ENCODE data around the gene HMGB2. TPM values are rescaled to one million over a fixed set of nuclear protein-coding genes. Genes with fewer than 3 reads are reported as not detected.

Gene HMGB2
- total and polyA plus RNA-seq, 2 donors (not counting 3 experiments of a cell fraction or from before 2014, with no cell fraction given) = 45.9 to 233 TPM

GRCh38 chr4:173291899-173292298, 42.3 kb downstream of the HMGB2 start:
- H3K4me2 ChIP-seq (ENCODE audit: insufficient read depth, low read length) = no peak overlapping the region
- ChIA-PET CTCF (interaction anchor here (2.1 to 3.0 kb wide), 3 partner anchors 10 to 278 kb away, joined by 5 to 23 read pairs (median 10); no protein-coding TSS in a partner anchor), POLR2A (no interaction called here)
- FAIRE-seq = no peak
- no peak overlapping the region for H3K27ac ChIP-seq (ENCODE audit: insufficient read depth, low read depth, low read length)
- H3K4me1 ChIP-seq (ENCODE audit: control insufficient read depth, extremely low read depth, insufficient read depth, low read length) = no peaks in the 10 kb centered on the region
- TF ChIP-seq MAX (IDR thresholded peaks at IDR 0.05; ENCODE audit: insufficient read depth, insufficient read length) = no peak
- TF ChIP-seq MYC (IDR thresholded peaks at IDR 0.05; ENCODE audit: low read depth, low read length) = no peak
- TF ChIP-seq POLR2AphosphoS5 (IDR thresholded peaks at IDR 0.05; ENCODE audit: insufficient read depth, low read depth, low read length) = no peak
- no peak for TF ChIP-seq EZH2 (IDR thresholded peaks at IDR 0.05; ENCODE audit: borderline replicate concordance, low read depth, low read length, severe bottlenecking)
- TF ChIP-seq GATA2 (IDR thresholded peaks at IDR 0.05; ENCODE audit: insufficient read depth, insufficient read length, low read depth, low read length) = no peak
- no peak for TF ChIP-seq CTCF (IDR thresholded peaks at IDR 0.05; ENCODE audit: extremely low read depth in 1 of 2, insufficient read depth in 1 of 2, low read depth in 1 of 2, low read length in 2 of 2)
- no peak for TF ChIP-seq POLR2A (IDR thresholded peaks at IDR 0.05; ENCODE audit: low read depth, low read length)
- TF ChIP-seq JUN (IDR thresholded peaks at IDR 0.05; ENCODE audit: borderline replicate concordance, insufficient read depth, insufficient read length, low read depth) = no peak
- no peak for TF ChIP-seq FOS (IDR thresholded peaks at IDR 0.05; ENCODE audit: borderline replicate concordance, insufficient read depth, low read length)
- H3K9me3 ChIP-seq (replicated peaks; ENCODE audit: control insufficient read depth, insufficient read depth, low read length) = no peaks in the 10 kb centered on the region
- H3K79me2 ChIP-seq (ENCODE audit: control insufficient read depth, insufficient read depth, low read length) = no peaks in the 10 kb centered on the region
- no peak overlapping the region for H3K9ac ChIP-seq (replicated peaks; ENCODE audit: extremely low read depth, insufficient read depth, low read length)
- H3K9me1 ChIP-seq (replicated peaks; ENCODE audit: control insufficient read depth, extremely low read depth, insufficient read depth, low read length) = no peaks in the 10 kb centered on the region
- no peak overlapping the region for H3K4me3 ChIP-seq (replicated peaks in 1 of 3; ENCODE audit: insufficient read depth in 1 of 3, low read depth in 1 of 3, low read length in 3 of 3)
- no TSS peak for BruUV-seq (replicated peaks)
- H3K27me3 ChIP-seq (ENCODE audit: control insufficient read depth in 2 of 2, insufficient read depth in 2 of 2, low read length in 2 of 2) = no peaks in the 10 kb centered on the region
- no peaks in the 10 kb centered on the region for H3K36me3 ChIP-seq (ENCODE audit: control insufficient read depth in 2 of 2, extremely low read depth in 1 of 2, insufficient read depth in 2 of 2, low read length in 2 of 2)
- DNase-seq (ENCODE audit: low read depth, low spot score) = no peak
- intact Hi-C loops (cut with micrococcal nuclease) = no loop called here
- no peak overlapping the region for H2AFZ ChIP-seq (ENCODE audit: low read depth, low read length)
- H4K20me1 ChIP-seq (replicated peaks; ENCODE audit: control insufficient read depth, extremely low read depth, insufficient read depth, low read length) = no peaks in the 10 kb centered on the region
- dilution Hi-C loops (cut with MboI; ENCODE audit: extremely low pct_ligation_motif_present, low sequenced_read_pairs) = no loop called here

All from endothelial cell of umbilical vein (primary cell).